ES-I3 (cell line): ENCODE results near the gene TMEM100.

Source experiments
- H3K36me3 ChIP-seq: 2 replicates; pipeline ENCODE4 v1.6.1; 2013; ENCODE audit warnings: mild to moderate bottlenecking, low read length, control low read depth, moderate library complexity; ENCODE audit not compliant: insufficient read depth
- H3K4me1 ChIP-seq: 2 replicates; pipeline ENCODE4 v1.6.1; 2013; ENCODE audit warnings: mild to moderate bottlenecking, control low read depth, low read length; ENCODE audit not compliant: insufficient read depth
- H3K9ac ChIP-seq: 2 replicates; pipeline ENCODE4 v1.6.1; 2013; ENCODE audit warnings: low read depth, mild to moderate bottlenecking, low read length, moderate library complexity
- H3K9me3 ChIP-seq: 2 replicates; pipeline ENCODE4 v1.6.1; 2013; ENCODE audit warnings: mild to moderate bottlenecking, low read length, moderate library complexity; ENCODE audit not compliant: control insufficient read depth, insufficient read depth

Gene TMEM100

GRCh38 chr17:55717898-55718735 is 4.5 kb downstream of the TMEM100 start:
- Histone ChIP-seq H3K4me1 (peaks cover 7% of the 10 kb centered on the region; the same call in 1 of the 2 replicates), H3K9me3 (no peaks in the 10 kb centered on the region), H3K9ac (no peak overlapping the region)

GRCh38 chr17:55717432-55717831 is 5.2 kb downstream of the TMEM100 start:
- H3K9ac ChIP-seq, result no peak overlapping the region
- H3K36me3 ChIP-seq, result no peaks in the 10 kb centered on the region
- no peaks in the 10 kb centered on the region for H3K9me3 ChIP-seq
- H3K4me1 ChIP-seq, result peaks cover 6% of the 10 kb centered on the region; the same call in 1 of the 2 replicates

More at GRCh38 chr17:55717898-55718735, 4.5 kb downstream of the TMEM100 start:
- no peaks in the 10 kb centered on the region for H3K36me3 ChIP-seq

GRCh38 chr17:55710829-55711496 is 11.7 kb downstream of the TMEM100 start:
- H3K9me3 ChIP-seq, result no peaks in the 10 kb centered on the region
- no peak overlapping the region for H3K9ac ChIP-seq
- peaks cover 14% of the 10 kb centered on the region for H3K4me1 ChIP-seq
- no peaks in the 10 kb centered on the region for H3K36me3 ChIP-seq

- H3K4me1 ChIP-seq, result peaks cover 14% of the 10 kb centered on the region
- no peaks in the 10 kb centered on the region for H3K9me3 ChIP-seq
- no peaks in the 10 kb centered on the region for H3K36me3 ChIP-seq
- H3K9ac ChIP-seq, result no peak overlapping the region
These were observed 12.3 kb downstream of the TMEM100 start for GRCh38 chr17:55710410-55710809.

GRCh38 chr17:55709984-55710383 is 12.7 kb downstream of the TMEM100 start:
- no peak overlapping the region for H3K9ac ChIP-seq
- peaks cover 14% of the 10 kb centered on the region for H3K4me1 ChIP-seq
- no peaks in the 10 kb centered on the region for H3K9me3 ChIP-seq
- no peaks in the 10 kb centered on the region for H3K36me3 ChIP-seq

- H3K4me1 ChIP-seq, result peaks cover 14% of the 10 kb centered on the region
- H3K9ac ChIP-seq, result no peak overlapping the region
- no peaks in the 10 kb centered on the region for H3K9me3 ChIP-seq
- H3K36me3 ChIP-seq, result no peaks in the 10 kb centered on the region
These were observed 13.2 kb downstream of the TMEM100 start for GRCh38 chr17:55709440-55709839.

GRCh38 chr17:55708175-55708974 is 14.3 kb downstream of the TMEM100 start:
- Histone ChIP-seq H3K9me3 (no peaks in the 10 kb centered on the region), H3K4me1 (peaks cover 14% of the 10 kb centered on the region), H3K9ac (no peak overlapping the region), H3K36me3 (no peaks in the 10 kb centered on the region)

GRCh38 chr17:55706808-55707773 is 15.6 kb downstream of the TMEM100 start:
- no peaks in the 10 kb centered on the region for H3K9me3 ChIP-seq
- H3K9ac ChIP-seq, result 0 out of 2 replicates have a peak overlapping the region, but pooled peaks have one; percentile 4
- H3K4me1 ChIP-seq, result peaks cover 14% of the 10 kb centered on the region
- H3K36me3 ChIP-seq, result no peaks in the 10 kb centered on the region

- Histone ChIP-seq H3K9ac (no peak overlapping the region), H3K9me3 (no peaks in the 10 kb centered on the region), H3K4me1 (peaks cover 14% of the 10 kb centered on the region)
These were observed 16.8 kb downstream of the TMEM100 start for GRCh38 chr17:55705847-55706246.

GRCh38 chr17:55704401-55704800 is 18.3 kb downstream of the TMEM100 start:
- peaks cover 14% of the 10 kb centered on the region for H3K4me1 ChIP-seq
- H3K36me3 ChIP-seq, result no peaks in the 10 kb centered on the region
- H3K9me3 ChIP-seq, result no peaks in the 10 kb centered on the region
- H3K9ac ChIP-seq, result no peak overlapping the region

More at GRCh38 chr17:55705847-55706246, 16.8 kb downstream of the TMEM100 start:
- no peaks in the 10 kb centered on the region for H3K36me3 ChIP-seq

GRCh38 chr17:55702150-55702549 is 20.5 kb downstream of the TMEM100 start:
- Histone ChIP-seq H3K9ac (no peak overlapping the region), H3K36me3 (no peaks in the 10 kb centered on the region), H3K9me3 (no peaks in the 10 kb centered on the region), H3K4me1 (peaks cover 6% of the 10 kb centered on the region; the same call in 1 of the 2 replicates)

- no peak overlapping the region for H3K9ac ChIP-seq
- no peaks in the 10 kb centered on the region for H3K9me3 ChIP-seq
- H3K36me3 ChIP-seq, result no peaks in the 10 kb centered on the region
- H3K4me1 ChIP-seq, result peaks cover 4% of the 10 kb centered on the region
These were observed 23.3 kb downstream of the TMEM100 start for GRCh38 chr17:55699181-55699860.

GRCh38 chr17:55694286-55694910 is 28.3 kb downstream of the TMEM100 start:
- no peak overlapping the region for H3K9ac ChIP-seq
- H3K4me1 ChIP-seq, result peaks cover 6% of the 10 kb centered on the region
- no peaks in the 10 kb centered on the region for H3K9me3 ChIP-seq
- H3K36me3 ChIP-seq, result no peaks in the 10 kb centered on the region
